Measurements from ENCODE around the gene LIPM.

The LIPM gene

GRCh38 chr10:88800152-88801125 lies 2.1 kb upstream of the LIPM start:
- no peak for DNase-seq

DNA sequence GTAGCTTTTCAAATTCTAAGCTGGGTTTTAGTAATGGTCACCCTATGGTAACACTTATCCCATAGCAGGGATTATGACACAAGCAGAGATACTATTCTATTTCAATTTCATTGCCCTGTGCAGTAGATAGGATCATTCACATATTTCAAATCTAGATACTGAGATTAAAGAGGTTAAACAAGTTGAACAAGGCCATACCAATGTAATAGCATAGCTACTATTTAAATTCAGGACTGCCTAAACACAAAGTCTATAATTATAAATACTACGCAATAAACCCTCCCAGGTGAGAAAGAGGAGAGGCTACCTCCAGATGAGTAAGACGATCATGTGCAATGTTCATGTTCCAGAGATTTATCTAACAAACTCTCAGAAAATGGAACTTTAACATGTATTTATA lies 1.1 kb downstream of the LIPM start:
- DNase-seq = no peak

GRCh38 chr10:88804083-88804812 lies 1.7 kb downstream of the LIPM start:
- DNase-seq = no peak

DNA sequence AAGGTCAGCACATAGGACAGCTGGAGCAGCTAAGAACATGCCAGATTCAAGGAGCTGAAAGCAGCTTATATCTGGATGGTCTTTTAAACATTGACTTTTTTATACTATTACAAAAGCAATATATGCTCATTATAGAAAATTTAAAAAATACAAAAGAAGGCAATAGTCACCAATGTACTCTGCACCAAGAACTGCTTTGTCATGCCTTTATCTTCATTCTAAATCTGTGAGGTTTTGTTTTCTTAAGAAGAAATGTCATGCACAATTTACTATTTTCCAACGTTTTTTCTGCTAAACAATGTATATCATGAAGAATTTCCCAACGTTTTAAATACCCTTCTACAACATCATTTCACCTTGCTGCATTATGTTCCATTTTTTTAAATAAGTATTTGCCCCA lies 2.8 kb downstream of the LIPM start:
- no peak for DNase-seq

- DNase-seq = no peak
Measured at GRCh38 chr10:88805924-88806323, 3.4 kb downstream of the LIPM start.

DNA sequence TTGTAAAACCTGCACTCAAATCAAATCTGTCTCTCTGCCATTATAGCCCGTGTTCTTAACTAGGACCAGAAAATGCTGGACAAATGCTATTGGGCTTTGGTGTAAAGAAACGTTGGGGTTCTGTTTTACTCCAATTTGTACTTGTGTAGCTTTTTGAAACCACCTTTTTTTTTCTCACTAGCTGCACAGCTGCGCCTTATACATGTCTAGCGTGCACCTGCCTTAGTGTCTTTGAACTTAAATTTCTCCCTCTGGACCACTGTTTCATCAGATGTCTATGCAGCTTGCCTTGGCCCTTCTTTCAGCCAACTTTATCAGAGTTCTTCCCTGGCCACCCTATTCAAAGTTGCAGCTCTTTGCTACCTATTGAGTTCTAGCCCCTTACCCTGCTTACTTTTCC lies 7.1 kb downstream of the LIPM start:
- DNase-seq = no peak

DNA sequence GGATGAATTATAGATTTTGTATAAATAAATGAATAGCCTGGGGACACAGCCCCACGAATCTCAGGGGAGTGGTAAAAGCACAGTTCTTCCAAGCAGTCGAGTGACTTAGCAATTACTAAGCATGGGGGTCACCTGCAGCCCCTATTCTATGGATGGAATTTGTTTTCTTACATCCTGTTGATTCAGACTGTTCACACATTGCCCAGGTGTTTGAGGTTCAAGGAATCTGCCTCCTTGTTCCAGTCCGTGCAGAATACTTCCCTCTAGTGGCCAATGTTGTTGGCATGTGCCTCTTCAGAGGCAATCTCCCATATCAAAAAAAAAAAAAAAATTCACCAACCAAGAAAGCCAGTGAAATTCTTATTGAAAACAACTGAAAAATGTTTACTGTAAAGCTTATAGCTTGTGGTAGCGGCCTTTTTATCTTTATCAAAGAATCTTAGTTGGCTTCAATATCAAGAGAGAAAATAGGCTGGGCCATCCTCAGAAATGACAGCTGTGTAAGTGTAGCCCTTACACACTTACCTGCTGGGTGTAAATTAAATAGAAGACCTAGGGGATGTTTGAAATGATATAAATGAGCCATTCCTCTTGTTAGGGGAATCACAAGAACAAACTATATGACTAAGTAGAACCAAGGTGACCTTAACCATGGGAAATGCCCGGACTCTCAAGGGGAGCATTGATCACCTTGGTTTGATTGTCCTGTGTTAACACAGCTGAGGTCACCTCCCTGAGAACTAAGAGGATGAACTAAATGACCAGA lies 7.8 kb downstream of the LIPM start:
- DNase-seq = peak in 5 of 51 donors; percentile 1 to 24 (median 3)

DNA sequence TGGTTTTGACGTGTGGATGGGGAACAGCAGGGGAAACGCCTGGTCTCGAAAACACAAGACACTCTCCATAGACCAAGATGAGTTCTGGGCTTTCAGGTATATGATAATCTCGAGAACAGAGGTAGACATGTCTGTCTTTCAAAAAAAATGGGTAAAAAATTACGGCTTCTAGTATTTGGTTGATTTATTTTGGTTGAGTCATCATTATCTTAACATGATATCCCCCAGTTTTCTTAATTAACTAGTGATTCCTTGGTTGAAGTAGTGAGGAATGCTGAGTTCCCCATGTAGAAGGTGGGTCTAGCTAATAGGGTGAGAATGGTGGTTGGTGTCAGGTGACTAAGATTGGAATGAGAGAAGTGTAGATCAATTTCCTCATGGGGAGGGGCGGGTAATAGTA lies 10.7 kb downstream of the LIPM start:
- no peak for DNase-seq

DNA sequence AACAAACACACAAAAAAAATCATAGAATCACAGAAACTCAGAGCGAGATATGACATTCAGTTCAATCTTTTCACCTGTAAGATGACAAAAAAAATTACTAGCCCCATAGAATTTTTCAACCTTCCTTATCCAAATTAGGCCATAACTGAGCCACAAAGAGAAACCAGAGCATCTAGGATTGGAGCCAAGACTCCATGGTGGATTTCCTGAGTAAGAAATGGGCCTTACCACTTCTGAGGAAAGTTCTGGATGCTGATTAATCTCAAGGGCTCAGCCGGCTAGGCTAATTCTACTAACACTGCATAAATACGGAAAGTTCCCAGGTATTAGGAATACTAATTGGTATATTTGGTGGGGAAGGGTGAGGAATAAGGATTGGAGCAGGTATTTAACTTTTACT lies 16.8 kb downstream of the LIPM start:
- DNase-seq = no peak

- DNase-seq = peak in 1 of 51 donors; percentile 23
Measured at GRCh38 chr10:88820748-88821401, 18.3 kb downstream of the LIPM start.

DNA sequence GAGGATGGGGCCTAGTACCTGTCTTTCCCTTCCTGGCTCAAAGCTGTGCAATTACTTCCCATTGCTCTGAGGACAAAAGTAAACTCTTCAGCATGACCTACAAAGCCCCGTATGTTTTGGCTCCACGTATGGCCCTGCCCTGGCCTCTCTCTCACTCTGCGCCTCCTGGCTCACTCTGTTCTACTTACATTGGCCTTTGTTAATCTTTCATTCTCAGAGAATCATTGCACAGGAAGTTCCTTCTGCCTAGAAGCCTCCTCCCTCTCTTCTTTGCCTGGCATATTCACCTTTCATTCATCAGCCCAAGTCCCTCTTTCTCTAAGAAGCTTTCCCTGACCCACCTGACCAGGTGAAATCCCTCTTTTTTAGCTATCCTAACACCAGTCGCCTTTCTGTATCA lies 23.9 kb downstream of the LIPM start:
- no peak for DNase-seq

DNA sequence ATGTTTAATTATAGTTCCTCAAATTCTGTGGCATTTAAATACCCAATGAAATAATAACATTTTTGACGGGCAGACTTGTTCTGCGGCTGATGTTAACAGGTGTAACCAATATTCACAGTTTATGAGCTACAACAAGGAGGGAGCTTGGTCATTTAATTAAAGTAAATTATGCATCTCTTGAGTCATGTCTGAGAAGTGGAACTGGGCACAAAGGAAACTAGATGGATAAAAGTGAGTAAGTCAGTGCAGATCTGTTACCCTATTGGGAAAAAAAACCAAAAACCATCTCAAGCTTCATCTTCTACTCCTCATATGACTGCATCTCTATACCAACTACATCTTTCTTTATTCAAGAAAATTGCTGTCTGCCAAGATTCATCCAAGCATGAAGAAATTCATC lies 25.1 kb downstream of the LIPM start:
- DNase-seq = no peak

- no peak for DNase-seq
Measured at GRCh38 chr10:88828310-88828709, 25.8 kb downstream of the LIPM start.

DNA sequence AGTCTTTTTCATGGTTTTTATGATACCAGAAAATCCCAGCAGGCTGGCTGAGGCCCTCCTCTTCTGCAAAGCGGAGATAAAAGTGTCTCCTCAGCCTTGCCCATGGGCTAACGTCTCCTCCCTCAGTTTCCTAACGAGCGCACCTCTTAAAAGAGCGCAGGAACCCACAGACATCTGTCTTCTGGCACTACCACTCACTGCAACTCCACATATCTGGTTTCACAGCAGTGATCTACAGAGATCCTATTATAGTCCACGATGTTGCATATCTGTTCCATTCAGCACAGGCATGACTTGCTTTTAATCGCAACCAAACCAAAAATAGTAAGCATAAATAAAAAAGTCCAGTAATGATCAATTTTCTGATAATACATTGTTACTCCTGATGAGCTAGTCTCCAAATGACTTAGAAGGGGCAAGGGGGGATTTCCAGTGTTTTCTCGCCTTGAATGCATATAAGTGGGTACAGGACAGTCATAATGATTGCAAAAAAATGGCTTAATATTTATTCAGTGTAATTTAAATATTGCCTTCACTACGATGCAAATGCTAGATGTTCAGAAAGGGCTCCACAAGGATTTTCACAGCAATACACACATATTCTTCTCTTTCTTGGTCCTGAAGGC lies 28.2 kb downstream of the LIPM start:
- no peak for DNase-seq

DNA sequence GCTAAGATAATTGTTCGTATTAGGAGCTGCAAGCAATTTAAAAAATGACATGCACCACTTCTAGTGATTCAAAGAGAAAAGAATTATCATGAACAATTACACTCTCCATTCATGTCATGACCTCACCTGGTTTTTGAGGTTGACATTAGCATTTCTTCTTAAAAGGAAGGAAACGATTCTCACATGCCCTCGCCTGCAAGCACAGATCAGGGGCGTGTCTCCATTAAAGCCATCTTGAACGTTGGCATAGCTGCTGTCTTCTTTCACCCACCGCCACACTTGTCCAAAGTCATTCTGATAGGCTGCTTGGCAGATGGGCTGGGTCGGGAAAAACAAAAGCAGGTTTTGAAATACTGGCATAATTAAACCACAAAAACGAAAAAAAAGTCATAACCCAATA lies 29.2 kb downstream of the LIPM start:
- DNase-seq = no peak

GRCh38 chr10:88832376-88832775 lies 29.8 kb downstream of the LIPM start:
- DNase-seq = no peak

- no peak for DNase-seq
Measured at GRCh38 chr10:88833156-88833555, 30.6 kb downstream of the LIPM start.

DNA sequence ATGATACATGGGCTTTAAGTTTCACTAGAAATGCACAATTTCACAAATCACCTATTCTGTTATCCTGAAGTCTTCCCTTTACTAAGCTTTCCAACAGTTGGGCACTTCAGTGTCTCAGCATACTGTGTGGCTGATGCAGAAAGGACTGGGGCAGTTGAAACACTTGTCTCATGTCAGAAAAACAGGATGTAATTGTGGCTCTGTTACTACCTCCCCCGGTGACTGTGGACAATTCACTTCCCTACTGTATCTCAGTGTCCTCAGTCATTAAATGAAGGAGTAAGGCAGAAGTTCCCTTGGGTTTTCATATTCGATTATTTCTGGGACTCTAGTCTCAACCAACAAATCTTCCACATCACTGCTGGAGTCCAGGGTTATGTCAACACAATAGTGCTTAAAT lies 31.2 kb downstream of the LIPM start:
- no peak for DNase-seq

DNA sequence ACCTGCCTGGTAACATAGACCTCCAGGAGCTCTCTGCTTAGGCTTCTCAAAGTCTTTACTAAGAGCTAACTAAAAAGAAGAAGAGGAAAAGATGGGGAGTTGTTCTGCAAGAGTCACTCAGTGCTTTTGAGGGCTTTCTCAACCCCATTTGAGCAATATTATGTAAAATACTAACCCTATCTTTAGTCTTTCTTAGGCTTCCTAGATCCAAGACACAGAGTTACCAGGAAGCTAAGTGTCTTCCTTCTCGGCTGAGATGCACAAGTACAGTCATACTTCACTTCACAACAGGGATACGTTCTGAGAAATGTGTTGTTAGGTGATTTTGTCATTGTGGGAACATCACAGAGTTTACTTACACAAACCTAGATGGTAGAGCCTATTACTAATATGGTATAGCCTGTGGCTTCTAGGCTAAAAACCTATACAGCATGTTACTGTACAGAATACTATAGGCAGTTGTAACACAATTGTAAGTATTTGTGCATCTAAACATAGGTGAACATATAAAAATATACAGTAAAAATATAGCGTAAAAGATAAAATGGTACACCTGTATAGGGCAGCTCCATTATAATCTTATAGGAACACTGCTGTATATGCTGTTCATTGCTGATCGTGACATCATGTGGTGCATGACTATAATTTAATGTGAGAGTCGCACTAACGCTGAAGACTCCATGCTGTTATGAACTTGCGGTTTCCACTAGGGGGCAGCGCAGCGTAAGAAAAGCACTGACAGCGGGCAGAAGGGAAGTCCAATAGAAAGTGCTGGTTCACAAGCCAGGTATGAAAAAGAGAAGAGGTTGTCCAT lies 32.8 kb downstream of the LIPM start:
- peak in 47 of 51 donors; percentile 1 to 87 (median 45) for DNase-seq

DNA sequence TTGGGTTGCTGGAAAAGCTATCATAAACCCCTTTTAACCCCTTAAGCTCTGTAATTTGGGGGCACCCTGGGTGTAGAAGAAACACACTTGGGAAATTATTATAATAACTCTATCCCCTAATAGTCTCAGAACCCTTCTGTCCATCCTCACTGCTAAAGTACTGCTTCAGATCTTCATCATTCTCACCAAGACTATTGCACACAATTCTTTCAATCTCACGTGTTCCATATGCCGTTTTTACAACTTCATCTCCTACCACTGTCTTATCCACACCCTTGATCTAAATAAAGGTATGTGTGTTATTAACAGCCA lies 33.3 kb downstream of the LIPM start:
- DNase-seq = no peak

Measured in hypothalamus (tissue), 51 donors.